GM20431 (cell line): ENCODE data around the gene TRAF4.
"Not testable (repeated sequence)": the region's sequence is repeated elsewhere in the genome, so short reads cannot be mapped to it uniquely, and the experiment has no call there.

ENCODE experiments used
- in situ Hi-C: fragments of 300-500 bp; cut with MseI, MboI; formaldehyde crosslinking; loops from one replicate; pipeline ENCODE4 v1.15.0; 2020; ENCODE audit warnings: low sequenced_read_pairs; ENCODE audit not compliant: unreplicated experiment

Gene TRAF4

DNA sequence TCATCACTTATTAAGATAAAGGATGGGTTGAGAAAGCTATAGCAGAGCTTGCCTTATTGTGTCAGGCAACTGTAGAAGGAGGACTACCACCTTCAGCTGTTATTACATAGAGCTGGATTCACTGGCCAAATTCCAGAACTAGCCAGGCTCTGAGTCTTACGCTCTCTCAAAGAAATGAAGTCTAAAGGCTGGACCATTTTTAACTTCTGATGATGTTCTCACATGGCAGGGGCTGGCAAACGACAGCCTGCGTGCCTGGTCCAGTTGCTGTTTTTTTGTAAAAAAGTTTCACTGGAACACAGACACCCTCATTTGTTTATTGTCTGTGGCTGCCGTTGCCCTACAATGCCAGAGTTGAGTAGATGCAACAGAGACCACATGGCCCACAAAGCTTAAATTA, 21.2 kb downstream of the TRAF4 start:
- in situ Hi-C loops: no loop called here

DNA sequence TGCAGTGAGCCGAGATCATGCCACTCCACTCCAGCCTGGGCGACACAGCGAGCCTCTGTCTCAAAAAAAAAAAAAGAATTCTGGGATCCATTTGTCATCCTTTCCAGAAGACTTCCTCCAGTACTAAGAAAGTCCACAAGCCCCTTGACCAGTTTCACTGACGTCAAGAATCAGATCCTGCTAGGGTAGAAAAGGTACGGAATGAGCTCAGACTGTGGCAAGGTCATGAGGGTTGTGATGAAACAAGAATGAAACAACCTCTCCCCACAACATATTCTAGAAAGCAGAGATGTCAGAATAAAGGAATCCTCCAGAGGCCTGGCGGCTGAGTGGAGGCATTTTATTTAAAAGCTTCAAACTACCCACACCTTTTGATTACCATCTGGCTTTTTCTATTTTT, 29.9 kb downstream of the TRAF4 start:
- in situ Hi-C loops: no loop called here

DNA sequence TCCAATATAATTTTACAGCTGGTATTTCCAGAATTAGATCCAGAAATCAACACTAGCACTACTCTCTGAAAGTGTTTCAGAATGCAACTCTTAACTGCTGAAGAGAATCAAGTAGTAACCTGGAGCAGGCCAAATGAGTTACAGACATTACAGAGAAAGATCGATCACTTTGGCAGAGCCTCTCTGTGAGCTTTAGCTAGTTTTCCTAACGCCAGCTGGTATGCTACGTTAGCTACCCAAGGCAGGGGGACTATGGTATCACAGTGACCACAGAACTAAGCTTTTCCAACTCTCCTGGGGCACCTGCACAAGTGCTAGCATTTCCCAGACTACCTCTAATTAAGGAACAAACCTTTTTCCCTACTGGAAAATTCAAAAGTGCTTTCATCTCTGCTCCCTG, 30.4 kb downstream of the TRAF4 start:
- in situ Hi-C loops: no loop called here

DNA sequence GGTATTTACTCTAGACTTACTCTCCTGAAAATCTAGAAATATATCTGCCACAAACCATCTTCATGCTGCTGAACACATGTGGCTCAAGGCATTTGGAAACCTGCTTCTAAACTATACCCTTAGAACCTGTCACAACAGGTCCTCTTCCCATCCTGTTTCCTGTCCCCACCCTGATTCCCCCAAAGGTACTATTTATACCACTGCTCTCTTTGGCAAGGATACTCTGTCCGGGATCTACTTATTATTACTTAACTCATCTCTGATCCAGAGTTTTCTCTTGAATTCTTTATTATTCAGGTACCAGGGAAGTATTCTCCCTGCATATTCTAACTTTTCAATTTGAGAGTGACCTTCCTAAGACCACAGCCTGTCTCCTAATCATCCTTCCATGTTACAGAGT, 33.4 kb downstream of the TRAF4 start:
- in situ Hi-C loops: no loop called here

DNA sequence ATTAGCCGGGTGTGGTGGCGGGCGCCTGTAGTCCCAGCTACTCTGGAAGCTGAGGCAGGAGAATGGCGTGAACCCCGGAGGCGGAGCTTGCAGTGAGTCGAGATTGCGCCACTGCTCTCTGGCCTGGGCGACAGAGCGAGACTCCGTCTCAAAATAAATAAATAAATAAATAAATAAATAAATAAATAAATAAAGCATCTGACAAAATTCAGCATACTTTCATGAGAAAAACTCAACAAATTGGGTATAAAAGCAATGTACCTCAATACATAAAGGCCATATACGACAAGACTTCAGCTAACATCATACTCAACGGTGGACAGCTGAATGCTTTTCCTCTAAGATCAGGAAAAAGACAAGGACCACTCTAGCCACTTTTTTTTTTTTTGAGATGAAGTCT, 35.8 kb downstream of the TRAF4 start:
- in situ Hi-C loops: not testable (repeated sequence)

DNA sequence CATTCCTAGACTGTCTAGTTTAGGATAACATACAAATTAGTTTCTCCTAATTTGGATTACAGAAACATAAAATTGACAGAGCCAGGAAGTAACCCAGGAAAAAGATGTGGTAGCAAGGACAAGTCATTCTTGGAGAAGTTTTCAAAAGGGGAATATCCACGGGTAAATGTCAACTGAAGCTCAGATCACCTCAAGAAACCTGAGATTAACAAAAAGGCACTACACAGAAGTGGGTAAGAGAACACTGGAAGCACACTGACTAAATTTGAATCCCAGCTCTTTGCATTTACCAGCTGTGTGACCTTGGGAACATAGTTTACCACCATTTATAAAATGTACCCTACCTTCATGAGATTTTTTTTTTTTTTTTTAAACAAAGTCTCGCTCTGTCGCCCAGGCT, 39.4 kb downstream of the TRAF4 start:
- in situ Hi-C loops: no loop called here

DNA sequence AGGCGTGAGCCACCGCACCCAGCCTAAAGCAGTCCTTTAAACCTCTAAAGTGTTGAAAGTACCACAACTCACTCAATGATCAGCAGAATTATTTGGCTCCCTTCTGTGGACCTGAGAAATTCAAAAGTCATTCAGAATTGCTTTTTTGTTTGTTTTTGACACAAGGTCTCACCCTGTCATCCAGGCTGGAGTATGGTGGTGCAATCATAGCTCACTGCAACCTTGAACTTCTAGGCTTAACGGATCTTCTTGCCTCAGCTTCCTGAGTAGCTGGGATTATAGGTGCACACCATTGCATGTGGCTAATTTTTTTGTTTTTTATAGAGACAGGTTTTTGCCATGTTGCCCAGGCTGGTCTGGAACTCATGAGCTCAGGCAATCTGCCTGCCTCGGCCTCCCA, 44.3 kb downstream of the TRAF4 start:
- in situ Hi-C loops: no loop called here

DNA sequence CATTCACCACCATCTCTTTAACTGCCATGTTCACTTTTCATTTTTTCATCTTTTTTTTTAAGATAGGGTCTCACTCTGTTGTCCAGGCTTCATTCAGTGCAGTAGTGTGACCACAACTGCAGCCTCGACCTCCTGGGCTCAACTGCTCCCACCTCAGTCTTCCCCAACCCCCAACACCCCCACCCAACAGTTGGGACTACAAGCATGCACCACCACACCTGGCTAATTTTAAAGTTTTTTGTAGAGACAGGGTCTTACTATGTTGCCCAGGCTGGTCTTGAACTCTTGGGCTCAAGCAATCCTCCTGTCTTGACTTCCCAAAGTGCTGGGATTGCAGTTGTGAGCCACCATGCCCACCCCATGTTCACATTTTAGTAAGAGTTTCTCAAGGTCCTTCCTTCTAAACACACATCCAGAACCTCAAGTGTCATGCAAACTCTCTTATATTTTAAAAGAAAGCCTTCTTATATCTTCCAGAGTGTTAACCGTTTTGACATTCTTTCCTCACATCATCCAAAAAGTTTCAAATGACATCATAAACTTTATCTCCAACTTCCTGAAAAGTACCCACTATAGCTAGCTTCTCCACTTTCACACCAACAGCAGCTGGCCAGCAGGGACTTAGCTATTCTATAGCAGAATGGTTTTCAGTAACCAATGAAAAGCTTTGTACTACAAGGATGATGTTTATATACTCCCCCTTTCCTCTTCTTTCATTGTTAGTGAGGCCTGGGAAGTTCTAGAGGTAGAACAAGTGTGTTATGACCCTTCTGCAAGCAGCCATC, 49.3 kb downstream of the TRAF4 start:
- in situ Hi-C loops: no loop called here

DNA sequence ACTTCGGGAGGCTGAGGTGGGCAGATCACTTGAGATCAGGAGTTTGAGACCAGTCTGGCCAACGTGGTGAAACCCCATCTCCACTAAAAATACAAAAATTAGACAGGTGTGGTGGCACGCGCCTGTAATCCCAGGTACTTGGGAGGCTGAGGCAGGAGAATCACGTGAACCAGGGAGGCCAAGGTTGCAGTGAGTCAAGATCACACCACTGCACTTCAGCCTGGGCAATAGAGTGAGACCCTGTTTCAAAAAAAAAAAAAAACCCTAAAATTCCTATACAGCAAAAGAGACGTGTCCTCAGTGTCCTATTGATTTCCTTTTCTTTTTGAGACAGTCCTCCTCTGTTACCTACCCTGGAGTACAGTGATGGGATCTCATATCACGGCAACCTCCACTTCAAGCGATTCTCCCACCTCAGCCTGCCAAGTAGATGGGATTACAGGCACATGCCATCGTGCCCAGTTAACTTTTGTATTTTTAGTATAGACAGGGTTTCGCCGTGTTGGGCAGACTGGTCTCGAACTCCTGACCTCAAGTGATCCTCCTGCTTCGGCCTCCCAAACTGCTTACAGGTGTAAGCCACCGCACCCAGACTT, 51.1 kb downstream of the TRAF4 start:
- in situ Hi-C loops: not testable (repeated sequence)

DNA sequence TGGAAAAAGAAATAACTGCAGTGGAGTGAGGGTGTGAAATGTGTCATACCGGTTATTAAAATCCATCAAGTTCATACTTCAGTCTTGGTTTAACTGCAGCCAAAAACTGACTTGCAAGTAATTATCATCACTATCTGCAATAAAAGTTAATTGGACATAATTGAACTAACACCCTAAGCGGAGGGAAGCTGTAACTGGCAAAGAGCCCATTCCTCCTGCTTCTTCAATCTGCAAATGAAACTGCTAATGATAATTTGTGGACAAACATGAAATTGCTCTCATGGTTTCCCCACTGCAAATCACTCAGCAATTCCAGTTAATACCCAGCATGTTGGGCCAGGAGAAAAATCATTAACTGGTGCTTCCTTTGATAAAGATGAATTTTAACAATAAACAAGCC, 52.3 kb downstream of the TRAF4 start:
- in situ Hi-C loops: no loop called here
